HL-60 (cell line): Measurements from ENCODE around the gene RTN4R.

Experiments
- DNase-seq, 2 experiments: peaks; one replicate each; pipeline ENCODE4 v3.0.0-alpha.2; 2010 to 2020; ENCODE audit warnings: low read depth in 1 of 2, low spot score in 1 of 2
- H3K27ac ChIP-seq: fragments of 250-450 bp; sonication (Bioruptor Pico); replicated peaks from 2 replicates; pipeline ENCODE4 v1.5.1; 2020; ENCODE audit warnings: mild to moderate bottlenecking, moderate library complexity
- H3K27me3 ChIP-seq: fragments of 250-450 bp; sonication (Bioruptor Pico); 2 replicates; pipeline ENCODE4 v1.5.1; 2021; ENCODE audit warnings: mild to moderate bottlenecking, moderate library complexity; ENCODE audit not compliant: insufficient read depth, poor library complexity, severe bottlenecking
- H3K4me3 ChIP-seq: replicated peaks from 2 replicates; pipeline ENCODE4 v1.5.1; 2011; ENCODE audit warnings: mild to moderate bottlenecking, control low read depth, low read length; ENCODE audit not compliant: insufficient read depth
- CTCF ChIP-seq: IDR thresholded peaks from one replicate; pipeline ENCODE4 v1.5.1; 2011; ENCODE audit warnings: low read length, control low read depth, inconsistent platforms; ENCODE audit not compliant: insufficient read depth
- GABPA ChIP-seq: IDR thresholded peaks from 2 replicates; pipeline ENCODE4 v1.6.1; 2012; ENCODE audit warnings: low read depth
- POLR2AphosphoS5 ChIP-seq: IDR thresholded peaks from 2 replicates; pipeline ENCODE4 v1.6.1; 2012; ENCODE audit warnings: low read depth
- REST ChIP-seq: IDR thresholded peaks from 2 replicates; pipeline ENCODE4 v1.6.1; 2012; ENCODE audit warnings: low read depth; ENCODE audit not compliant: insufficient replicate concordance
- SPI1 ChIP-seq: IDR thresholded peaks from 2 replicates; pipeline ENCODE4 v1.6.1; 2012; ENCODE audit warnings: low read depth, mild to moderate bottlenecking, borderline replicate concordance

The RTN4R gene

DNA sequence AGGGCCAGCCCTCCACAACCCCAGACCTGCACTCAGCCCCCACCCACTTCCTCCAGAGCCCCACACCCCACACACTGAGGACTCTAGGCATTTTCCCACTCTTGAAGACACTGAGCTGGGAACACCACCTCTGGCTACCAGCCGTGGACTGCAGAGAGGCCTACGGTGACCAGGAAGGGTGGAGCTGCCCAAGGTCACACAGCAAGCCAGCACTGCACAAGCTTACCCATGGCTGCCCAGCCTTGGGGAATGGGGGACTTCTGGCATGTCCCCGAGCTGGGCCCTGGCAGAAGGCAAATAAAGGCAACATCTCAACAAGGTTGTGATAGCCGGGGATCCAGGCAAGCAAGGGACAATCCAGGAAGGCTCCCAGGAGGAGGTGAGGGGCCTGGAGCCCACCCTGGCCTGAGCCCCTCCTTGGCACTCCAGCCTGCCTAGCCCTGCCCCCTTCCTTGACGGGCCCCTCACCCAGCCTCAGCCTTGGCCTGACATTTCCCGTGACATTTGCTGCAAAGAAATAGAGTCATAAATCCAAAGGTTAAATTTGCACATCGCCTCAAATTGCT is 5.5 kb downstream of the RTN4R start:
- TF ChIP-seq GABPA (no peak), POLR2AphosphoS5 (no peak), CTCF (no peak), SPI1 (no peak), REST (no peak)
- H3K27me3 ChIP-seq = peaks cover 4% of the 10 kb centered on the region
- DNase-seq = no peak
- H3K27ac ChIP-seq = no peak overlapping the region
- no peak overlapping the region for H3K4me3 ChIP-seq

DNA sequence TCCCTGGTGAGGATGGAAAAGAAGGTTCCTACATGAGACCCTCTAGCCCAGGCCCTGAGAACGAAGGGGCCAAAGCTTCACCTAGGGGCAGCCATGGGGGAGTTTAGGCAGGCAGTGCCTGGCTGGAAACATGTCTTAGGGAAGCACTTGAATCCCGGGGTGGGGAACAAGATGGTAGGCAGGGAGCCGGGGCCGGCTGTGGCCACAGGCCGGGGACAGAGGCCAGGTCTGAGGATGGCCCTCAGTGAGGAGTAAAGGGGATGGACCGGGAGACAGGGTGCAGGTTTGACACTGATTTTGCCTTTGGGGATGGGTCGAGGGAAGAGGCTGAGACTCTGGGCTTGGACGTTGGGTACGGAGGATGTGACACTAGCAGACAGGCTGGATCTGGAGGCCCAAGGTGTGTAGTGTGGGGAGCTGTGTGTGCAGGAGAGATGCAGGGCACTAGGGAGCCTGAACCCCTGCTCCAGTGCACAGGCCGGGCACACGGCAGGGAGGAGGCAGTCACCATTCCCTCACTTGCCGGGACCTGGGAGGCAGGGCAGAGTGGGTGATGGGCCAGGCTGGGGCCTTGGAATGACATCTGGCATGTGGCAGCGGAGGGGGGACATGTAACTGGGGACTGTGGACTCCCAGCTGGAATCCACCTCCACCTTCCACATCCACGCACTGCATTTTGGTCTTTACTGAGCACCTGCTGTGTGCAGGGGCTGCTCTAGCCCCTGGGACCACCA is 6.1 kb downstream of the RTN4R start:
- Histone ChIP-seq H3K27me3 (no peaks in the 10 kb centered on the region), H3K4me3 (no peak overlapping the region), H3K27ac (no peak overlapping the region)
- DNase-seq = no peak
- TF ChIP-seq POLR2AphosphoS5 (no peak), REST (no peak), GABPA (no peak), CTCF (no peak), SPI1 (no peak)

DNA sequence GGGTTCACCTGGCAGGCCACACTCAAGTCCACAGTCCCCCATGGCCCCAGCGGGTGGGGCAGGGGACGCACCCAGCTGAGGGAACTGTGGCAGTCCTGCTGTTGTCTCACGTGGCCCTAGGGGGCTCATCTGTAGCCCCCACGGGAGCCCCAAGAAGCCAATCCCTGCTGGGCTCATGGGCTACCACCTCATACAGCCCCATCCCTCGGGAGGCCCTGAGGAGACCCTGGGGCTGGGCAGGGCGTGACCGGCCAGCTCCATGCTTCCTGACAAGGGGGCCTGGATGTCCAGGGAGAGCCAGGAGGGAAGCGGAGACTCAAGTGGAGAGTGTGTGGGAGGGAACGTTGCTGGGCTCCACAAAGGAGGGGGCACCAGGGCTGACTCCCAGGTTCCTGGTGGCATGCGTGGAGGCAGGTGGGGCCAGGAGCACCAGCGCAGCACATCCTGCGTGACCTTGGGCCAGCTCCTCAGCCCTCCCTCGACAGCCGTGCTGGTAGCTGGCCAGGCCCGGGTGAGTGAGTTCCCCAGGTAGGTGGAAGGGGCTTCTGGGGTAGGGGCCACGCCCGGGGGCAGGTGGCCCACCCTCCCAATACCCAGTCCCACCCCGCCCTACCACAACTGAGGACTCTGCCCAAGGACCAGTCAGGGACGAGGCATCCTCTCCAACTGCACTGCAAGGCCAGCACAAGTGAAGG is 7.9 kb downstream of the RTN4R start:
- DNase-seq = no peak
- TF ChIP-seq GABPA = no peak
- no peak for TF ChIP-seq POLR2AphosphoS5
- Histone ChIP-seq H3K27ac (no peak overlapping the region), H3K4me3 (no peak overlapping the region), H3K27me3 (no peaks in the 10 kb centered on the region)

DNA sequence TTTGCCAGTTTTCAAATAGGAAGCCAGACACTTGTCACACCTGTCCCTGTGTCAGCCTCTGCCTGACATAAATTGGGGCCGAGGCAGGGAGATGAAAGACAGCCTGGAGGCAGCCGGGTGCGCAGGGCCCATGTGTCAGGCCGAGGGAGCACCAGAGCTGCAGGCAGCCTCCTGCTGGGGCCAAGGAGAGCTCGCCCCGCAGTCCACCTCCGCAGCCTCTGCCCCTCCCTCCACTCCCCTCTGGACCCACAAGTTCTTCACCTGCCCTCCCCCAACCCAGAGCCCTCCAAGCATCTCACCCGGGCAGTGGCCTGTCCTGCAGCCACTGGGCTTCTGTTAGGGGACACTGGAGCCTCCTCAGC is 8.8 kb downstream of the RTN4R start:
- H3K27me3 ChIP-seq = no peaks in the 10 kb centered on the region
- TF ChIP-seq POLR2AphosphoS5 (no peak), REST (no peak)
- no peak overlapping the region for H3K4me3 ChIP-seq
- H3K27ac ChIP-seq = no peak overlapping the region
- DNase-seq = no peak
